Heart right ventricle (tissue), 16 donors: ENCODE measurements around the gene NCAN. TPM values are rescaled to one million over a fixed set of nuclear protein-coding genes. Genes with fewer than 3 reads are reported as not detected.

Experiments
- ATAC-seq, 8 donors: fragments of 200-7000 bp; cut with Tn5 transposase; one replicate each; pipeline ENCODE4 v1.9.1; 2020; ENCODE audit warnings: mild to moderate bottlenecking in 8 of 8, moderate library complexity in 8 of 8, moderate number of reproducible peaks in 1 of 8
- DNase-seq, 2 donors: peaks; one replicate each; pipeline ENCODE4 v3.0.0-alpha.2; 2020
- H3K27ac ChIP-seq, 10 donors: fragments of 200-600 bp; sonication (generic) in 2 of 10; one replicate each; pipeline versions ENCODE4 v1.5.0 to v1.8.0; 2020 to 2022; ENCODE audit warnings: mild to moderate bottlenecking in 3 of 10
- H3K27me3 ChIP-seq, 7 donors: fragments of 200-600 bp; one replicate each; pipeline ENCODE4 v1.8.0; 2021 to 2022; ENCODE audit warnings: mild to moderate bottlenecking in 2 of 7
- H3K36me3 ChIP-seq, 9 donors: fragments of 200-600 bp; sonication (generic) in 1 of 9; one replicate each; pipeline versions ENCODE4 v1.5.0 to v1.8.0; 2020 to 2022; ENCODE audit warnings: mild to moderate bottlenecking in 2 of 9
- H3K4me1 ChIP-seq, 9 donors: fragments of 200-600 bp; sonication (generic) in 1 of 9; one replicate each; pipeline versions ENCODE4 v1.5.0 to v1.8.0; 2020 to 2022; ENCODE audit warnings: mild to moderate bottlenecking in 4 of 9
- H3K4me3 ChIP-seq, 10 donors: fragments of 200-600 bp; sonication (generic) in 2 of 10; one replicate each; pipeline versions ENCODE4 v1.5.0 to v1.8.0; 2020 to 2022; ENCODE audit warnings: mild to moderate bottlenecking in 7 of 10, moderate library complexity in 2 of 10
- H3K9me3 ChIP-seq, 11 donors: fragments of 200-600 bp in 10 of 11; sonication (generic) in 2 of 11; one replicate each; pipeline versions ENCODE4 v1.5.0 to v1.8.0; 2013 to 2022; ENCODE audit warnings: mild to moderate bottlenecking in 2 of 11, control low read depth in 1 of 11, moderate library complexity in 1 of 11
- CTCF ChIP-seq, 9 donors: fragments of 200-600 bp; sonication (generic) in 2 of 9; IDR thresholded peaks; one replicate each; pipeline versions ENCODE4 v1.5.0 to v1.8.0; 2021 to 2022; ENCODE audit warnings: antibody characterized with exemption in 9 of 9, mild to moderate bottlenecking in 5 of 9, moderate library complexity in 1 of 9
- WGBS, 2 donors: extraction: QIAGEN DNeasy Blood & Tissue Kit; methylation state at CpG; one replicate each; pipeline ENCODE4 v1.1.7; 2013; ENCODE audit warnings: inconsistent platforms in 1 of 2; 5-methylcytosine and 5-hydroxymethylcytosine counted together
- intact Hi-C, 10 donors: fragments of 100-400 bp; cut with DNase I; formaldehyde crosslinking; loops; one replicate each; pipeline versions ENCODE4 v1.11.1 to v1.14.2; 2022
- polyA plus RNA-seq, 2 donors: library from polyadenylated mRNA; stranded (reverse); fragments of 200-250 nt; gene quantifications; one replicate each; pipeline ENCODE4 v1.2.3, GENCODE V29; 2013
- total RNA-seq, 10 donors: library from RNA; stranded (reverse); fragmentation: NEBNext Ultra II Directional in 3 of 10; extraction: Animal tissue kit (Norgen Biotek cat#: 25700) in 3 of 10; gene quantifications; one replicate each; pipeline versions ENCODE4 v1.2.1 to v1.2.4, GENCODE V29; 2021 to 2023
- donor health status: Arrhythmogenic right ventricular cardiomyopathy.
- donor health status: ischemic (EF 13 %, LVEDD 7.1; RV severe dilation, severe dysfunction).
- donor health status: healthy with polysubstance abuse.
- donor health status: DM: no; HTN: yes; CAD: no.
- donor health status: DM: no; HTN: no; CAD: no.
- donor health status: ischemic (EF 25% LVEDD 6.9; RV normal size, moderate dysfunction).
- donor health status: ischemic (EF 25% LVEDD 5.7; RV mildly dilated, moderate dysfunction).
- donor health status: healthy.
- donor health status: DM: yes; HTN: yes; CAD: no.
- donor health status: Ischemic cardiomyopathy.
- donor health status: ischemic (EF 35%, LVEDD 5.7; RV mildly dilated, moderate dysfunction).
- donor health status: nonischemic (EF 11% LVEDD 7.7; RV severe dilation, severe dysfunction).
- donor health status: DM: yes; HTN: yes; CAD: no.
- donor health status: PGD.
- donor health status: ischemic (EF 29% LVEDD 5.4; RV normal size, mild dysfunction).
- donor health status: nonischemic (EF 23%, LVEDD 6.1; RV moderate dilation, normal function).

NCAN gene
- total and polyA plus RNA-seq, 12 donors: not detected

- peaks cover 0 to 9% (median 5%) of the 10 kb centered on the region in 9 donors for H3K4me1 ChIP-seq
- intact Hi-C loops: no loop called here
- H3K4me3 ChIP-seq: no peak overlapping the region
- WGBS, 2 donors: 71 to 89% methylated on average over 2 of the region's 2 CpGs
- H3K36me3 ChIP-seq: no peaks in the 10 kb centered on the region
- H3K27ac ChIP-seq: no peak overlapping the region
- peaks cover 4 to 92% (median 86%) of the 10 kb centered on the region in 7 donors for H3K27me3 ChIP-seq
- DNase-seq (no peak), ATAC-seq (no peak)
- peaks cover 0 to 7% (median 0%) of the 10 kb centered on the region in 11 donors for H3K9me3 ChIP-seq
- TF ChIP-seq CTCF (IDR thresholded peaks at IDR 0.05): no peak
Measured at GRCh38 chr19:19259741-19260140, 48.0 kb downstream of the NCAN start.

- intact Hi-C loops: no loop called here
- peaks cover 0 to 9% (median 5%) of the 10 kb centered on the region in 9 donors for H3K4me1 ChIP-seq
- no peak for TF ChIP-seq CTCF (IDR thresholded peaks at IDR 0.05)
- H3K27me3 ChIP-seq: peaks cover 4 to 86% (median 79%) of the 10 kb centered on the region in 7 donors
- H3K27ac ChIP-seq: no peak overlapping the region
- DNase-seq (no peak), ATAC-seq (no peak)
- peaks cover 0 to 7% (median 0%) of the 10 kb centered on the region in 11 donors for H3K9me3 ChIP-seq
- no peak overlapping the region for H3K4me3 ChIP-seq
- WGBS, 2 donors: 46 to 47% methylated on average over 36 of the region's 36 CpGs
- no peaks in the 10 kb centered on the region for H3K36me3 ChIP-seq
Measured at GRCh38 chr19:19260417-19261214, 48.9 kb downstream of the NCAN start.

GRCh38 chr19:19261350-19262189, 49.8 kb downstream of the NCAN start:
- H3K4me3 ChIP-seq: peak overlapping the region in 4 of 10 donors; percentile 3 to 29 (median 10)

More at GRCh38 chr19:19261350-19262189, 49.8 kb downstream of the NCAN start:
- no peak for TF ChIP-seq CTCF (IDR thresholded peaks at IDR 0.05)
- WGBS, 2 donors: 1 to 3% methylated on average over 51 to 52 of the region's 52 CpGs
- H3K27ac ChIP-seq: no peak overlapping the region
- no peaks in the 10 kb centered on the region for H3K36me3 ChIP-seq
- DNase-seq (no peak), ATAC-seq (peak in 1 of 8 donors; percentile 2)
- H3K27me3 ChIP-seq: peaks cover 4 to 76% (median 69%) of the 10 kb centered on the region in 7 donors
- peaks cover 0 to 7% (median 0%) of the 10 kb centered on the region in 11 donors for H3K9me3 ChIP-seq
- peaks cover 0 to 9% (median 5%) of the 10 kb centered on the region in 9 donors for H3K4me1 ChIP-seq
- intact Hi-C loops: no loop called here
